GM13976 (cell line): ENCODE measurements around the gene TGFBR3L.

Experiments used
- DNase-seq: peaks from one replicate; pipeline ENCODE4 v3.0.0; 2012; ENCODE audit warnings: low spot score
- CTCF ChIP-seq: IDR thresholded peaks from 2 replicates; pipeline ENCODE4 v1.5.1; 2012; ENCODE audit warnings: borderline replicate concordance, mild to moderate bottlenecking; ENCODE audit not compliant: insufficient read depth; ENCODE audit errors: extremely low read depth, missing control alignments, control extremely low read depth
- in situ Hi-C: fragments of 300-500 bp; cut with MboI; formaldehyde crosslinking; loops from one replicate; pipeline ENCODE4 v1.12.0; 2022; ENCODE audit warnings: low sequenced_read_pairs, mixed read lengths, inconsistent platforms; ENCODE audit not compliant: unreplicated experiment

The TGFBR3L gene

GRCh38 chr19:7904074-7905020 is 10.3 kb upstream of the TGFBR3L start:
- TF ChIP-seq CTCF = no peak
- in situ Hi-C loops = no loop called here
- DNase-seq = peak; percentile 86

GRCh38 chr19:7905268-7905667 is 9.4 kb upstream of the TGFBR3L start:
- in situ Hi-C loops = no loop called here
- no peak for DNase-seq
- TF ChIP-seq CTCF = no peak

GRCh38 chr19:7905859-7906258 is 8.8 kb upstream of the TGFBR3L start:
- in situ Hi-C loops = no loop called here
- DNase-seq = no peak
- TF ChIP-seq CTCF = no peak

- no peak for TF ChIP-seq CTCF
- no peak for DNase-seq
- in situ Hi-C loops = no loop called here
Observed at GRCh38 chr19:7907122-7907521, 7.5 kb upstream of the TGFBR3L start.

- in situ Hi-C loops = no loop called here
- TF ChIP-seq CTCF = no peak
- DNase-seq = no peak
Observed at GRCh38 chr19:7907544-7907943, 7.1 kb upstream of the TGFBR3L start.

GRCh38 chr19:7908078-7908699 is 6.4 kb upstream of the TGFBR3L start:
- TF ChIP-seq CTCF = no peak
- in situ Hi-C loops = no loop called here
- no peak for DNase-seq
